Measurements from ENCODE around the gene ZW10. TPM values are rescaled to one million over a fixed set of nuclear protein-coding genes. Genes with fewer than 3 reads are reported as not detected.

The ZW10 gene
- polyA plus RNA-seq, 1 donor from 2014 or later, result 20.8 TPM

GRCh38 chr11:113715882-113716625 is 57.4 kb downstream of the ZW10 start:
- TF ChIP-seq TAF1 (IDR thresholded peaks at IDR 0.05; ENCODE audit: low read depth) (no peak), RAD21 (conservative IDR thresholded peaks at IDR 0.05) (no peak), MXI1 (conservative IDR thresholded peaks at IDR 0.05; ENCODE audit: poor library complexity, severe bottlenecking) (no peak), POLR2AphosphoS5 (IDR thresholded peaks at IDR 0.05) (no peak), EZH2 (IDR thresholded peaks at IDR 0.05; ENCODE audit: borderline replicate concordance, insufficient read depth, low read length, poor library complexity, severe bottlenecking) (no peak), EP300 (conservative IDR thresholded peaks at IDR 0.05; ENCODE audit: poor library complexity, severe bottlenecking) (no peak), SMC3 (conservative IDR thresholded peaks at IDR 0.05; ENCODE audit: poor library complexity) (no peak)
- TF ChIP-seq, protein P1, sequence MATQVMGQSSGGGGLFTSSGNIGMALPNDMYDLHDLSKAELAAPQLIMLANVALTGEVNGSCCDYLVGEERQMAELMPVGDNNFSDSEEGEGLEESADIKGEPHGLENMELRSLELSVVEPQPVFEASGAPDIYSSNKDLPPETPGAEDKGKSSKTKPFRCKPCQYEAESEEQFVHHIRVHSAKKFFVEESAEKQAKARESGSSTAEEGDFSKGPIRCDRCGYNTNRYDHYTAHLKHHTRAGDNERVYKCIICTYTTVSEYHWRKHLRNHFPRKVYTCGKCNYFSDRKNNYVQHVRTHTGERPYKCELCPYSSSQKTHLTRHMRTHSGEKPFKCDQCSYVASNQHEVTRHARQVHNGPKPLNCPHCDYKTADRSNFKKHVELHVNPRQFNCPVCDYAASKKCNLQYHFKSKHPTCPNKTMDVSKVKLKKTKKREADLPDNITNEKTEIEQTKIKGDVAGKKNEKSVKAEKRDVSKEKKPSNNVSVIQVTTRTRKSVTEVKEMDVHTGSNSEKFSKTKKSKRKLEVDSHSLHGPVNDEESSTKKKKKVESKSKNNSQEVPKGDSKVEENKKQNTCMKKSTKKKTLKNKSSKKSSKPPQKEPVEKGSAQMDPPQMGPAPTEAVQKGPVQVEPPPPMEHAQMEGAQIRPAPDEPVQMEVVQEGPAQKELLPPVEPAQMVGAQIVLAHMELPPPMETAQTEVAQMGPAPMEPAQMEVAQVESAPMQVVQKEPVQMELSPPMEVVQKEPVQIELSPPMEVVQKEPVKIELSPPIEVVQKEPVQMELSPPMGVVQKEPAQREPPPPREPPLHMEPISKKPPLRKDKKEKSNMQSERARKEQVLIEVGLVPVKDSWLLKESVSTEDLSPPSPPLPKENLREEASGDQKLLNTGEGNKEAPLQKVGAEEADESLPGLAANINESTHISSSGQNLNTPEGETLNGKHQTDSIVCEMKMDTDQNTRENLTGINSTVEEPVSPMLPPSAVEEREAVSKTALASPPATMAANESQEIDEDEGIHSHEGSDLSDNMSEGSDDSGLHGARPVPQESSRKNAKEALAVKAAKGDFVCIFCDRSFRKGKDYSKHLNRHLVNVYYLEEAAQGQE (IDR thresholded peaks at IDR 0.05; ENCODE audit: borderline replicate concordance), result no peak
- TF ChIP-seq, protein P2, sequence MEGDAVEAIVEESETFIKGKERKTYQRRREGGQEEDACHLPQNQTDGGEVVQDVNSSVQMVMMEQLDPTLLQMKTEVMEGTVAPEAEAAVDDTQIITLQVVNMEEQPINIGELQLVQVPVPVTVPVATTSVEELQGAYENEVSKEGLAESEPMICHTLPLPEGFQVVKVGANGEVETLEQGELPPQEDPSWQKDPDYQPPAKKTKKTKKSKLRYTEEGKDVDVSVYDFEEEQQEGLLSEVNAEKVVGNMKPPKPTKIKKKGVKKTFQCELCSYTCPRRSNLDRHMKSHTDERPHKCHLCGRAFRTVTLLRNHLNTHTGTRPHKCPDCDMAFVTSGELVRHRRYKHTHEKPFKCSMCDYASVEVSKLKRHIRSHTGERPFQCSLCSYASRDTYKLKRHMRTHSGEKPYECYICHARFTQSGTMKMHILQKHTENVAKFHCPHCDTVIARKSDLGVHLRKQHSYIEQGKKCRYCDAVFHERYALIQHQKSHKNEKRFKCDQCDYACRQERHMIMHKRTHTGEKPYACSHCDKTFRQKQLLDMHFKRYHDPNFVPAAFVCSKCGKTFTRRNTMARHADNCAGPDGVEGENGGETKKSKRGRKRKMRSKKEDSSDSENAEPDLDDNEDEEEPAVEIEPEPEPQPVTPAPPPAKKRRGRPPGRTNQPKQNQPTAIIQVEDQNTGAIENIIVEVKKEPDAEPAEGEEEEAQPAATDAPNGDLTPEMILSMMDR (IDR thresholded peaks at IDR 0.05; ENCODE audit: poor library complexity, severe bottlenecking), result no peak
- no peak overlapping the region for H3K4me2 ChIP-seq (ENCODE audit: low read length)
- H4K20me1 ChIP-seq (ENCODE audit: insufficient read depth), result no peaks in the 10 kb centered on the region
- H3K9ac ChIP-seq (ENCODE audit: low read length), result no peak overlapping the region
- no peak overlapping the region for H3K27ac ChIP-seq (ENCODE audit: low read length)
- H3F3A ChIP-seq (ENCODE audit: insufficient read depth, low read length, poor library complexity, severe bottlenecking), result no peaks in the 10 kb centered on the region
- H3K27me3 ChIP-seq (ENCODE audit: insufficient read depth, low read depth, low read length), result no peaks in the 10 kb centered on the region
- H3K36me3 ChIP-seq (ENCODE audit: insufficient read depth, low read length), result no peaks in the 10 kb centered on the region
- H3K9me2 ChIP-seq (ENCODE audit: insufficient read depth, low read length), result no peaks in the 10 kb centered on the region
- H3K9me3 ChIP-seq (ENCODE audit: low read length), result no peaks in the 10 kb centered on the region
- H3K79me2 ChIP-seq (replicated peaks; ENCODE audit: insufficient read depth, low read length), result no peaks in the 10 kb centered on the region
- no peak overlapping the region for H3K4me3 ChIP-seq (ENCODE audit: low read length)
- no peak overlapping the region for H2AFZ ChIP-seq (ENCODE audit: low read depth, low read length)

DNA sequence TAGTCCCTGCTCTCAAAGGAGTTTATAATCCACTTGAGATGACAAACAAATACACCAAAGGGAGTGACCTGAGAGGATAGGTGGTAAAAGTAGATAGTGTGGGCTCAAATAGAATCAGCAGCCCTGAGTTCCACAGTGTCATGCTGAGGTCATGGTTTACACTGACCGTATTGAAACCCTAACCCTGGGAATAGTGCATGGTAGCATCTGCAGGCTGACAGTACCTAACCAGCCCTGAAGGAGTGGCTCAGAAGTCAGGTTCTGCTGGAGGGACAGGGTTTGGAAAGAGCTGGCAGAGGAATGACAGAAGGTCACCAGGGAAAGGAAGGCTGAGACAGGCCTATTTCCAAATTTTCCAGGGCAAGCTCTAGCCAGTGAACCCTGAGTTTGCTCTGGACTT is 58.2 kb downstream of the ZW10 start:
- no peak overlapping the region for H3K9ac ChIP-seq (ENCODE audit: low read length)
- H3K9me2 ChIP-seq (ENCODE audit: insufficient read depth, low read length), result no peaks in the 10 kb centered on the region
- H3F3A ChIP-seq (ENCODE audit: insufficient read depth, low read length, poor library complexity, severe bottlenecking), result no peaks in the 10 kb centered on the region
- no peak overlapping the region for H2AFZ ChIP-seq (ENCODE audit: low read depth, low read length)
- no peaks in the 10 kb centered on the region for H3K79me2 ChIP-seq (replicated peaks; ENCODE audit: insufficient read depth, low read length)
- TF ChIP-seq SMC3 (conservative IDR thresholded peaks at IDR 0.05; ENCODE audit: poor library complexity), result no peak
- no peak overlapping the region for H3K4me2 ChIP-seq (ENCODE audit: low read length)
- H3K36me3 ChIP-seq (ENCODE audit: insufficient read depth, low read length), result no peaks in the 10 kb centered on the region
- H3K9me3 ChIP-seq (ENCODE audit: low read length), result no peaks in the 10 kb centered on the region
- H3K27me3 ChIP-seq (ENCODE audit: insufficient read depth, low read depth, low read length), result no peaks in the 10 kb centered on the region
- no peak overlapping the region for H3K27ac ChIP-seq (ENCODE audit: low read length)
- H3K4me3 ChIP-seq (ENCODE audit: low read length), result no peak overlapping the region
- no peaks in the 10 kb centered on the region for H4K20me1 ChIP-seq (ENCODE audit: insufficient read depth)
